NCI-H2029 (cell line): Measurements from ENCODE around the gene RPTOR.
A peak's percentile ranks its signal among the peaks of the same experiment; 100 is the strongest.
"Not testable (repeated sequence)": the region's sequence is repeated elsewhere in the genome, so short reads cannot be mapped to it uniquely, and the experiment has no call there.

Experiments
- DNase-seq: peaks from one replicate; lab custom pipeline; 2025; lab: John Stamatoyannopoulos, UW

Gene RPTOR

DNA sequence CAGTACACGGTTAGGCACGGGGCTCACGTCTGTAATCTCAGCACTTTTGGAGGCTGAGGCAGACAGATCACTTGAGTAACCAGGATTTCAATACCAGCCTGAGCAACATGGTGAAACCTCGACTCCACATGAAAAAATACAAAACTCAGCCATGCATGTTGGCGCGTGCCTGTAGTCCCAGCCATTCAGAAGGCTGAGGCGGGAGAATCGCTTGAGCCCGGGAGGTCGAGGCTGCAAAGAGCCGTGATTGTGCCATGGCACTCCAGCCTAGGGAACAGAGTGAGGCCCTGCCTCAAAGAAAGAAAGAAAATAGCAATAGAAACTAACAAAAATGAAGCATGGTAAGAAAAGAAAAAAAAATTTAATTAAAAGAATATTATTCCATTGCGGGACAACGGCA lies 319.0 kb downstream of the RPTOR start:
- DNase-seq: no peak

DNA sequence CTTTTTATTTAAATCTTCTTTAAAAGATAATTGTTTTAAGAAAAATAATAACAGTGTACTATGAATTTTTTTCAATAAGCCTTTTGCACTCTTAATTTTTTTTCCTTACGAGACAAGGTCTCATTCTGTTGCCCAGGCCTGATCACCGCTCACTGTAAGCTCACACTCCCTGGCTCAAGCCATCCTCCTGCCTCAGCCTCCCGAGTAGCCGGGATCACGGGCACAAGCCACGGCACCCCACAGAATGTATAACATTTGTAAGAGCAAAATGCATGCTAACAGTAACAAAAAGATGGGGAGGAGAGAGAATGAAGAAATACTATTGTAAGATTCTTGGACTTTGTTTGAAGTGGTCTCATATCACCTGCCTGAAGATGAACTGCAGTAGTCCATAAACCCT lies 320.1 kb downstream of the RPTOR start:
- DNase-seq: no peak

DNA sequence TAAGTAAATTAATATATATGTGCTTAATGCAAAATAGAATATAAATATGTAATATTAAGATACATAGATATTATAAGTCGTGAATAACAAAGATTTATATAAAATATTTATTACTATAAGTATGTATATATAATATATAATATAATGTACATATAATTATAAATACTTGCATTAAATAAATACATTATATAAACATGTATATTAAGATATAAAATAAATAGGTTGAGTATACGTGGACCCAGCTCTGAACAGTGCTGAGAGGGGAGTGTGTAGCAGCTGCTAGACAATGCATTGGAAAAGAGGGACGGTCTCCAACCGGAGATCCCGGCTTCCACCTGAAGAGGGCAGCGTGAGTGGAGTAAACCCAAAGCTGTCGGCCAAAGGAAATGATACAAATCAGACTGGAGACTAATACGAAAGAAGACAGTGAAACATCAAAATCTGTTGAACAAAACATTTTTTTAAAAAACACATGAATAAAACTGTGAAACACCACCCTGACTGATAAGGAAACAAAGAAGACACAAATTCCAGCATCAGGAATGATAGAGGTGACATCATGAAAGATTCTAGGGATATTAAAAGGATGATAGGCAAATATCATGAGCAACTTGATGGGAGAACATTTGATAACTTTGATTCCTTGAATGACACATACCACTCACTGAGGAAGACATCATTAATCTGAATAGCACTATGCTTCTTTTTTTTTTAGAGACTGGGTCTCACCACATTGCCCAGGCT lies 321.6 kb downstream of the RPTOR start:
- peak; percentile 16 for DNase-seq

DNA sequence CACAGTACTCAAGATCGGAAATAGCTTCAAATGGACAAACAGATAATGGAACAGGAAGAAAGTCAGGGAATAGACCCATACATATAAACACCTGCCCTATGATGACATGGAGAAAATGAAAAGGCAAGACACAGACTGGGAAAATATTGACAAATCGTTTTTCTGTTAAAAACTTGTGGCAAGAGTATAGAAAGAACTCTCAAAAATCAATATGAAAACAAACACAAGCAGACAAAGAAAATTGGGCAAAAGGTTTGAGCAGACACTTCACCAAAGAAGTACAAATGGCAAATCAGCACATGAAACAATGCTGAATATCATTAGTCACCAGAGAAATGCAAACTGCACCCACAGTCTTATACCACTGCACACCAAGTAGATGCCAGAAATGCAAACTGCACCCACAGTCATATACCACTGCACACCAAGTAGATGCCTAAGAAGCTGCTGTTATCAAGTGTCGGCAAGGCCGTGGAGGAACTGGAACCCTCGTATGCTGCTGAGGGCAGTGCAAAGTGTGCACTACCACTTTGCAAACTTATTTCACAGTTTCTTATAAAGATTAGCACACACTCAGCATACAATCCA lies 323.5 kb downstream of the RPTOR start:
- no peak for DNase-seq

DNA sequence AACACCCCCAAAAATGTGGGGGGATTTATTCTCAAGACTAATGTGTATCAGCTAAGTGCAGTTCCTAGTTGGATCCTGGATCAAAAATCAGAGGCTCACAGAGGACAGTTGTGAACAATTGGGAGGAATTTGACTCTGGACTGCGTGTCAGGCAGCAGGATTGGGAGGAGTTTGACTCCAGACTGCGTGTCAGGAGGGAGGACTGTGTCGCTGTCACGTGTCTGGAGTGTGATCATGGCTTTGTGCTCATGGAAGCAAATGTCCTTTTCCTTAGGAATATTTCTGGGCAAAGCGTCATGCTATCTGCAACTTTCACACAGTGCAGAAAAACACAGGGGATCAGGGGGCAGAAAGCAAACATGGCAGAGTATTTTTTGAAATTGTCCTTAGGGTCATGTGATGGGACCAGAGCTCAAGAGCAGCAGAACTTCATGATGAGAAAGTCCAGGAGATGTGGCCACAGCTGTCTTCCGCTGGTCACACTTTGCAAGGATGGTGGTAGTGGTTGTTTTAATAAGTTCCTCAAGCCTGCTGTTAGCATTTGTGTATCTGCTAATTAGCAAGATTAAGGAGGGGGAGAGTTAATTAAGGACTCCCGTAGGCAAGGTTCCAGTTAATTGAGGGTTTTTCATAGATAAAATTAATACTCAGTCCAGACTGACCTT lies 325.0 kb downstream of the RPTOR start:
- DNase-seq: no peak

- DNase-seq: no peak
These were observed 325.8 kb downstream of the RPTOR start for GRCh38 chr17:80870401-80870800.

DNA sequence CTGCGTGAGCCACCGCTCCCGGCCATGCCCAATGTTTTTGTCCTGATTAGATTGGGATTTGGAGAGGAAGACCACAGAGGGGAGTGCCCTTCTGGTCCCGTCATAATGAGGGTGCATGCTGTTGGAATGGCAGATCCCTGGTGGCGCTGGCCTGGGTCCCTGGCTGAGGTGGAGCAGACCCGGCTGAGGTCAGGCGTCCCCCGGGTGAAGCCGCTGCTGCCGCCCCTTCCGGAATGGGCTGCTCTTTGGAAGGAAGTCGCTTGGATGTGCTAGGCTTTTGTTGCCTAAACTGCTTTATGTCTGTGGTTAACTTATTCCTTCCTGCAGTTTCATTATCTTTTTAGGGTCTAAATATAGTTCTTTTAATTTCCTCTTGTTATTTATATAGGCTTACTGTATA lies 326.7 kb downstream of the RPTOR start:
- DNase-seq: no peak

DNA sequence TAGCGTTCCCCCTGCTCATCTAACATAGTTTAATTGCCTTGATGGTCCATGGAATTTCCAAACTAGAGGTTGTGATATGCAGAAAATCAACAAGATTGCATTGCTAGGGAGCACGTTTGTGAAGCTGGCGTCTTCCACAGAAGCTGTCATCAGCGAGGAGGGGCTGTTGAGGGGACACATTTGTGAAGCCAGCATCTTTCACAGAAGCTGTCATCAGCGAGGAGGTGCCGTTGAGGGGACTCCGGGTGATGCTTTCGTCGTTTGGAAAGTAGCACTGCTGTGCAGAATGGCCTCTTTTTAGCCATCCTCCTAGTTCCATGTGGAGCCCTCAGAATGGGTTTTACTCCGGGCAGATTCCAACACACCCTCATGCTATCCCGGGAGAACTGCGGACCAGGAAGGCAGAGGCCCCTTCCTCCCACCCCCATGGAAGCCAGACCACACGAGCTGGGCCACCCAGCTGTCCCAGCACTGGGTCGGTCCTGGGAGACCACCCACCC lies 327.4 kb downstream of the RPTOR start:
- no peak for DNase-seq

DNA sequence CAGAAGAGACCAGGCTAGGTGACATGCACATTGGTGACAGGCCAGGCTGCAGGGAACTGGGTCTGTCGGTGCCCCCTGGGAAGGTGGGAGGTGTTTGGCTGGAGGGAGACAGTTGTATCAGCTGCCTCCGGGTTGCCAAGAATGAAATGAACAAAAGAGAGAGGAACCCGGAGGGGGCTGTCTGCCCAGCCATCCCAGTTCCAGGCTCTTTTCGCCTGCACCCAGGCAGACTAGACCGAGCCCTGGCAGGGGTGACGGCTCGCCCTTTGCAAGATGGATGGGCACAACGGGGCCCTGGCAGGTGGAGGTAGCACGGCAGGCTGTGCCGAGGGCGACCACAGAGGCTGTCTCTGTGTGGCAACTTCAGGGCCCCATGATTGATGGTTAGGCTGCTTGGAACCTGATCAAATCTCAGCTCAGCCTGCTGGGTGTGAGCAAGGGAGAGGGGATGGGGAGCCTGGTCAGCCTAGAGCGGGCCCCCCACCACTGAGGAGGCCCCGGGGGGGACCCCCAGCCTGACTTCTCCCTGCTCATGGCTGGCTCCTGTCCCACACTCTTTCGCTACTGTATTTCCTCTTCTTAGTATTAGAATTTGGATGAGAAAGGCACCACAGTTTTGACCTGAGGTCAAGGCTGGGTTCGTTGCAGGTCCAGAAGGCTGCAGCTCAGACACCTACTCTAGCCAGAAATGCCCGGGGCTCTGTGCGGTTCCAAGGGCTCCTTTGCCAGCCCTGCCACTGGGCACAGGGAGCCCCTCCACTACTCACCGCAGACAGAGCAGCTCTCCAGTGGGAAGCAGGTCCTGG lies 328.1 kb downstream of the RPTOR start:
- DNase-seq: no peak

DNA sequence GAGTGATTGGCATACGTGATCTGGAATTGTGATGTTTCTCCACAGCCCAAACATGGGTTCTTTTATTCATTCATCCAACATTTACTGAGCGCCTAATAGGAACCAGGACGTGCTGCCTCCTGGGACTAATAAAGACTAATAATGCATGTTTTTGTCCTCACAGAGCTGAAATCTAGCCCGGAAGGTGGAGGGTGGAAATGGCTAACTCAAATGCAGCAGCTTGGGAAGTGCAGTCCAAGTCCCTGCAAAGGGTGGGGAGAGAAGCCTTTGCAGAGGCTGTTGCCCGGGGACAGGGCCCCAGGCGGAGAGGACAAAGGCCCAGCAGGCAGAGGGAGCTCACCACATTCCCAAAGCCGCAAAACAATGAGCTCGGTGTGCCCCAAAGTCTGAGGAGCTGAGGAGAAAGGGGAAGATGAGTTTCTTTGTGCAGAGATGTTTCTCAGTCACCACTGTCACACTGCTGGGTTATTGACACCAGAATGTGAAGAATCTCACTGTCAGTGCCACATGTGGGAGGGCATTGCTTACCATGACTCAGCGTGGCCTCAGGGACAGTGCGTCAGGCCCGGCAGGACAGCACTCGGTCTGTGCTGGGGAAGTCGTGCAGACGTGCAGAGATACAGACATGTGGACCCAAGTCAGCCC lies 328.8 kb downstream of the RPTOR start:
- DNase-seq: no peak

DNA sequence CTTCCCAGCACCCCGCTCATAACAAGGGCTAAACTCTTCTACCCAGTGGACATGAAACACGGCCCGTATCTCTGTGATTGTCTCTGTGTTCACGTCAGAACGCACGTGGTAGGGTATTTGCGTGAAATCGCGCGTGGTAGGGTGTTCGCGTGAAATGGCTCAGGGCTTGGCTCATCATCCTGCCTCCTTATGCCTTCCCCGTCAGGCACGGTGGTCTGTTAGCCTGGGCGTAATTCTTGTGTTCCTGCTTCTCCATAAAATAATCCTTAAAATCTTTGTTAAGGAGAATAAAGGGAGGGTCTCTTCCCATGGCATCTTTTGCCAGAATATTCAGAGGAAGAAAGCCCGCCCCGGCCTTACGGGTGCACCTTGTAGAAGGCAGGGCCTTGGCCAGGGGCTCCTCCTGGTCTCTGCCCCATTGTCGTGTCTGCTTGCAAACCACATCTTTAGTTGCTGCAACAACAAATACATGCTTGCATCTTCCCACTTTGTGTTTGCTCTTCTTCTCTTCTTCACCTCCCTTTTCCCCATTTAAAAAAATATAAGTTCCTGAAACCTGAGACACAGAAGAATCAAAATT lies 330.3 kb downstream of the RPTOR start:
- no peak for DNase-seq

GRCh38 chr17:80875480-80875995 lies 330.9 kb downstream of the RPTOR start:
- not testable (repeated sequence) for DNase-seq

DNA sequence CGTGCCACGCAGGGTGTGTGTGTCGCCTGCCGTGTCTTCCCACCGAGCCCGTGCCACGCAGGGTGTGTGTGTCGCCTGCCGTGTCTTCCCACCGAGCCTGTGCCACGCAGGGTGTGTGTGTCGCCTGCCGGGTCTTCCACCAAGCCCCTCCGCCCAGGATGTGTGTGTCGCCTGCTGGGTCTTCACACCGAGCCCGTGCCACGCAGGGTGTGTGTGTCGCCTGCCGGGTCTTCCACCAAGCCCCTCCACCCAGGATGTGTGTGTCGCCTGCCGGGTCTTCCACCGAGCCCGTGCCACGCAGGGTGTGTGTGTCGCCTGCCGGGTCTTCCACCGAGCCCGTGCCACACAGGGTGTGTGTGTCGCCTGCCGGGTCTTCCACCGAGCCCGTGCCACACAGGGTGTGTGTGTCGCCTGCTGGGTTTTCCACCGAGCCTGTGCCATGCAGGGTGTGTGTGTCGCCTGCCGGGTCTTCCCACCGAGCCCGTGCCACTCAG lies 331.9 kb downstream of the RPTOR start:
- DNase-seq: not testable (repeated sequence)

GRCh38 chr17:80876950-80877728 lies 332.5 kb downstream of the RPTOR start:
- DNase-seq: no peak

- DNase-seq: no peak
These were observed 333.2 kb downstream of the RPTOR start for GRCh38 chr17:80877729-80878303.

GRCh38 chr17:80878876-80879722 lies 334.5 kb downstream of the RPTOR start:
- DNase-seq: no peak

DNA sequence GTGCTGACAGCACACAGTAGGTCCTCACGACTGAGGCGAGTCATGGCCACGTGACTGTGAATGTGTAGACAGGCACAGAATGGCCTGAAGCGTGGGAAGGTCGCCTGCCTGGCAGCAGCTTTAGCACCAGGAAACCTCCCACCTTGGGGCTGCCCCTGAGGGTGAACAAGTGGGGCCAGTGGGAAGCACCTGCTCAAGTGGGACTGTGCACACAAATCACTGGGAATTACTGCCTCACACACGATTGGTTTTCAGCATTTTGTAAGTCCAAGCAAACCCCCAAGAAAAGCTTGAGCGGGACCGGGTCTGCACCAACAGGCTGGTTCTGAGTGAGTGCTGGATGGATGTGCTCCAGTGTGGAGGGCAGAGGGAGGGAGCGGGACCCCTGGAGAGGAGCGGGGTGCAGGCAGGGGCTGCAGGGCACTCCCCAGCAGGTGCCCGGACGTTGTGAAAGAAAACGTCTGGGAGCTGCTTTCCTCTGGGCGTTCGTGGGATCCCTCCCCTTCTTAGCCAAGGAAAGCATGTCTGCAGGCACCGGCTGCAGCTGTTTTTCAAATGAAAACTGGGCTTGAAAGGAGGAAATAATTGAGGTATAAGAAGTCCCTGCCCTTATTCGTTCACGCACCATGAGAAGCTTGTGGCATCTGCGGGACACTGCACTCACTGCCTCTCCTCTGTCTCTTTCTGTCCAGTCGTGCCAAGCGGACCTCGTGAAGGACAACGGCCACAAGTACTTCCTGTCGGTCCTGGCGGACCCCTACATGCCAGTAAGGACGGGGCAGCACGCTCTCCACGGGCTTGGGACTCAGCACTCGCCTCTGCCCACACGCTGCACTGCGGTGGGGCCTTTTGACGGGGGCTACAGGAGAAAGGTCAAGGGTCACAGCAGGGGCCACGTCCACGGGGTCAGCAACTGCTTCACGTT lies 335.3 kb downstream of the RPTOR start:
- DNase-seq: no peak

- no peak for DNase-seq
These were observed 336.0 kb downstream of the RPTOR start for GRCh38 chr17:80880648-80880985.
